OCI-LY3 (cell line): ENCODE results near the gene GRIK2.

Source experiments
- H2AFZ ChIP-seq: fragments of 200-600, 300-600 bp; shearing (Covaris generic); 2 replicates; pipeline ENCODE4 v1.6.0; 2014; ENCODE audit warnings: antibody characterized with exemption, low read depth, low read length
- H3K27ac ChIP-seq: fragments of 200-600, 300-600 bp; sonication (generic); 2 replicates; pipeline ENCODE4 v1.5.1; 2014; ENCODE audit warnings: mild to moderate bottlenecking, low read length, moderate library complexity, mixed read lengths
- H3K27me3 ChIP-seq: fragments of 200-600, 300-600 bp; sonication (generic); 2 replicates; pipeline ENCODE4 v1.6.1; 2014; ENCODE audit warnings: low read depth, low read length, mixed read lengths
- H3K36me3 ChIP-seq: fragments of 200-600, 300-600 bp; sonication (generic); replicated peaks from 2 replicates; pipeline ENCODE3; 2014; ENCODE audit warnings: low read depth, low read length, mixed read lengths
- H3K4me1 ChIP-seq: fragments of 300-600, 200-600 bp; sonication (generic); 2 replicates; pipeline ENCODE4 v1.6.1; 2014; ENCODE audit warnings: low read length, mixed read lengths
- H3K4me2 ChIP-seq: fragments of 200-600, 300-600 bp; sonication (generic); 2 replicates; pipeline ENCODE4 v1.6.1; 2014; ENCODE audit warnings: low read length, mixed read lengths
- H3K4me3 ChIP-seq: fragments of 300-600, 200-600 bp; sonication (generic); 2 replicates; pipeline ENCODE4 v1.5.1; 2014; ENCODE audit warnings: antibody characterized with exemption, mild to moderate bottlenecking, low read length, moderate library complexity
- H3K79me2 ChIP-seq: fragments of 300-600, 200-600 bp; shearing (Covaris generic); 2 replicates; pipeline ENCODE4 v1.6.1; 2014; ENCODE audit warnings: mild to moderate bottlenecking, low read length, mixed read lengths
- H3K9ac ChIP-seq: fragments of 300-600, 200-600 bp; shearing (Covaris generic); 2 replicates; pipeline ENCODE4 v1.6.0; 2014; ENCODE audit warnings: mild to moderate bottlenecking, low read length, moderate library complexity
- H3K9me3 ChIP-seq: fragments of 200-600, 300-600 bp; shearing (Covaris generic); 2 replicates; pipeline ENCODE4 v1.6.1; 2014; ENCODE audit warnings: low read length, mixed read lengths; ENCODE audit not compliant: insufficient read depth
- H4K20me1 ChIP-seq: fragments of 200-600, 300-600 bp; sonication (generic); 2 replicates; pipeline ENCODE4 v1.6.1; 2016; ENCODE audit warnings: low read length, mixed read lengths; ENCODE audit not compliant: insufficient read depth
- EZH2phosphoT487 ChIP-seq: fragments of 200-600 bp; shearing (Covaris generic); IDR thresholded peaks from 2 replicates; pipeline ENCODE4 v1.6.1; 2018; ENCODE audit warnings: antibody characterized with exemption, mixed run types, low read depth
- TF ChIP-seq, protein P1 (sequence below): fragments of 200-600, 300-600 bp; sonication (generic); IDR thresholded peaks from 2 replicates; pipeline ENCODE4 v1.5.1; 2014; ENCODE audit warnings: antibody characterized with exemption, low read length, low read depth

GRIK2 gene

DNA sequence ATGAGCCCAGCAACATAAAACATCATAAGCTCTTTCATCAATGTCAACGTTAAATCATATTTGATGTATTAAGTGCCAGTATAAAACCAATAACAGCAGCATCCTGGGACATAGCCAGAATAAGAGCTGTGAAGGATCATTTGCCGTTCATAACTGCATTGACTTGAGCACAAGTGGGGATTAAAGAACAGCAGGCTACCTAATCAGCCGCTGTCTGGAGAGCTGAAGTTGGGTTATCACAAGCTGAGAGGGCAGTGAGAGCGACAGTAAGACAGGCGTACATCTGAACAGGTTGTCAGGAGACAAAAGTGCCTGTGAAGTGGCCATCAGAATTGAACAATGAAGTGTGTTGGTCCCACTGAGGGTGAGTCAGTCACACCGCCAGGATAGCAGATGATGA, 269.6 kb downstream of the GRIK2 start:
- H3K4me2 ChIP-seq = no peak overlapping the region
- no peak overlapping the region for H3K9ac ChIP-seq
- no peaks in the 10 kb centered on the region for H3K79me2 ChIP-seq
- H3K27me3 ChIP-seq = no peaks in the 10 kb centered on the region
- no peak overlapping the region for H3K4me3 ChIP-seq
- H3K27ac ChIP-seq = no peak overlapping the region
- no peak for TF ChIP-seq EZH2phosphoT487
- TF ChIP-seq, protein P1, sequence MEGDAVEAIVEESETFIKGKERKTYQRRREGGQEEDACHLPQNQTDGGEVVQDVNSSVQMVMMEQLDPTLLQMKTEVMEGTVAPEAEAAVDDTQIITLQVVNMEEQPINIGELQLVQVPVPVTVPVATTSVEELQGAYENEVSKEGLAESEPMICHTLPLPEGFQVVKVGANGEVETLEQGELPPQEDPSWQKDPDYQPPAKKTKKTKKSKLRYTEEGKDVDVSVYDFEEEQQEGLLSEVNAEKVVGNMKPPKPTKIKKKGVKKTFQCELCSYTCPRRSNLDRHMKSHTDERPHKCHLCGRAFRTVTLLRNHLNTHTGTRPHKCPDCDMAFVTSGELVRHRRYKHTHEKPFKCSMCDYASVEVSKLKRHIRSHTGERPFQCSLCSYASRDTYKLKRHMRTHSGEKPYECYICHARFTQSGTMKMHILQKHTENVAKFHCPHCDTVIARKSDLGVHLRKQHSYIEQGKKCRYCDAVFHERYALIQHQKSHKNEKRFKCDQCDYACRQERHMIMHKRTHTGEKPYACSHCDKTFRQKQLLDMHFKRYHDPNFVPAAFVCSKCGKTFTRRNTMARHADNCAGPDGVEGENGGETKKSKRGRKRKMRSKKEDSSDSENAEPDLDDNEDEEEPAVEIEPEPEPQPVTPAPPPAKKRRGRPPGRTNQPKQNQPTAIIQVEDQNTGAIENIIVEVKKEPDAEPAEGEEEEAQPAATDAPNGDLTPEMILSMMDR = no peak
- H4K20me1 ChIP-seq = no peaks in the 10 kb centered on the region
- no peaks in the 10 kb centered on the region for H3K36me3 ChIP-seq
- peaks cover 14% of the 10 kb centered on the region for H3K4me1 ChIP-seq
- H3K9me3 ChIP-seq = no peaks in the 10 kb centered on the region
- no peak overlapping the region for H2AFZ ChIP-seq

DNA sequence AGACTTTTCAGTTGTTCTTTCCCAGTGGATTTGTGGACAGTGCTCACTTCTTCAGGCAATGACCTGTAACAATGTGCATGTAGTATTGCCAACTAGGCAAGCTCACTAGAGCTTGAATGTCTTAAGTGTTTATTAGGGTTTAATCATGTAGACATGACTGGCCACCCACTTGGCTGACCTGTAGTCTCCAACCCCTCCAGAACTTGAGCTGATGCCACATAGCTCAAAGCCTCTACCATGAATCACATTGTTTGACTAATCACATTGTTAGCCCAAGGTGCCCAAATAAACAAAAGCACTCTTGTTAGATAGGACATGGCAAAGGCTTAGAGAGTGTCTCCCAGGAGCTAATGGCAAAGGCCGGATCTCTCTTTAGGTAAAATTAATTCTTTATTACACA, 272.7 kb downstream of the GRIK2 start:
- no peak overlapping the region for H3K9ac ChIP-seq
- no peaks in the 10 kb centered on the region for H3K79me2 ChIP-seq
- H3K9me3 ChIP-seq = no peaks in the 10 kb centered on the region
- H3K36me3 ChIP-seq = no peaks in the 10 kb centered on the region
- no peak overlapping the region for H2AFZ ChIP-seq
- no peak overlapping the region for H3K4me2 ChIP-seq
- H3K27me3 ChIP-seq = no peaks in the 10 kb centered on the region
- H3K4me1 ChIP-seq = peaks cover 14% of the 10 kb centered on the region
- H3K27ac ChIP-seq = no peak overlapping the region
- H3K4me3 ChIP-seq = no peak overlapping the region
- TF ChIP-seq, protein P1 = no peak
- no peak for TF ChIP-seq EZH2phosphoT487
- no peaks in the 10 kb centered on the region for H4K20me1 ChIP-seq

DNA sequence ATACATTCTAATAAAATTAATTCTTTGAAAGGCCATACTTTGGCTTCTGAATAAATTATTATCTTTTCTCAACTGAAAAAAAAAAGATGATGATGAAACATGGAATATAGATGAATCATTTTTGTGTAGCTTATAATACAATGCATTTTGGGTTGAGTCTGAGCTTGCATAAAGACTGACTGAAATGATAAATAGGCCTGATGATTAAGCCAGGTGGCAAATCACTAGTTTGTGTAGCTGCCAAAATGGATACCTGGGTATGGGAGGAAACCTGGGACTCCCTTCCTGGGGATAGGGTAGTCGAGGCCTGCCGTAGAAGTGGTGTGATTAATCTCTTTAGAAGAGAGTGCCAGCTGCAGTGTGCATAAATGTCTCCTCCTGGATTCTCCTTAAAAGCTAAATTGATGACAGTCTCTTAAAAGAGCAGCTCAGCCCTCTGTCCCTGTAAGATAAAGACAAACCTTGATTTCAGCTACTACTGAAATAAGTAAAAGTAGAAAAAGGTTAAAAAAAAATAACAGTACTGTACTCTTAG, 275.1 kb downstream of the GRIK2 start:
- no peaks in the 10 kb centered on the region for H4K20me1 ChIP-seq
- no peaks in the 10 kb centered on the region for H3K4me1 ChIP-seq
- H3K36me3 ChIP-seq = no peaks in the 10 kb centered on the region
- no peak overlapping the region for H3K4me2 ChIP-seq
- no peak overlapping the region for H3K27ac ChIP-seq
- H3K9ac ChIP-seq = no peak overlapping the region
- H3K9me3 ChIP-seq = no peaks in the 10 kb centered on the region
- H3K79me2 ChIP-seq = no peaks in the 10 kb centered on the region
- H3K4me3 ChIP-seq = no peak overlapping the region
- H2AFZ ChIP-seq = no peak overlapping the region
- no peaks in the 10 kb centered on the region for H3K27me3 ChIP-seq
- no peak for TF ChIP-seq EZH2phosphoT487
- TF ChIP-seq, protein P1 = no peak

DNA sequence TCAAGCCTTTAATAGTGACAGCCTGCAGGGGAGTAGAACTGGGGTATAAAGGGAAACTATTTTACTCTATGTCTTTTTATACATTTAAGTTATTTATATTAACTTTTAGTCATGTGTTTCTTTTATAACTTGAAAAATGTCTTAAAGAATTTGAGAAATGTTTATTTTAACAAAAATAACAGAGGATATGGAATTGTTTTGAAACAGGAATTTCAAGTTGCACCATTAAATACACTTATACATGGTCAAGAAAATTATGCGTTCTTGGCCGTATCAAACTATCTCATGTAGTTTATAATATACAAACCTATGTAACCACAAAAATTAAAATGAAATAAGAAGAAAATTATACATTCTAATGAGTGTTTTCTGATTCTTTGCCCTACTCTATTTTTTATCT, 282.7 kb downstream of the GRIK2 start:
- H4K20me1 ChIP-seq = no peaks in the 10 kb centered on the region
- H3K4me3 ChIP-seq = no peak overlapping the region
- H3K27me3 ChIP-seq = no peaks in the 10 kb centered on the region
- H3K79me2 ChIP-seq = no peaks in the 10 kb centered on the region
- H3K9ac ChIP-seq = no peak overlapping the region
- H3K4me1 ChIP-seq = no peaks in the 10 kb centered on the region
- H2AFZ ChIP-seq = no peak overlapping the region
- no peaks in the 10 kb centered on the region for H3K36me3 ChIP-seq
- no peaks in the 10 kb centered on the region for H3K9me3 ChIP-seq
- no peak overlapping the region for H3K4me2 ChIP-seq
- TF ChIP-seq, protein P1 = no peak
- TF ChIP-seq EZH2phosphoT487 = no peak
- H3K27ac ChIP-seq = no peak overlapping the region
